ENCODE results near the gene ATP10A.
"Not testable (repeated sequence)": the region's sequence is repeated elsewhere in the genome, so short reads cannot be mapped to it uniquely, and the experiment has no call there.

The ATP10A gene

GRCh38 chr15:25890529-25890928 is 27.4 kb upstream of the ATP10A start:
- no peaks in the 10 kb centered on the region for H3K4me1 Mint-ChIP-seq
- no peak overlapping the region for H3K27ac Mint-ChIP-seq
- H3K4me3 Mint-ChIP-seq: no peak overlapping the region
- no peaks in the 10 kb centered on the region for H3K9me3 Mint-ChIP-seq
- no peaks in the 10 kb centered on the region for H3K27me3 Mint-ChIP-seq
- no peaks in the 10 kb centered on the region for H3K36me3 Mint-ChIP-seq

GRCh38 chr15:25887870-25888269 is 24.7 kb upstream of the ATP10A start:
- Mint-ChIP-seq H3K36me3 (no peaks in the 10 kb centered on the region), H3K27ac (no peak overlapping the region), H3K27me3 (no peaks in the 10 kb centered on the region)

GRCh38 chr15:25886498-25887140 is 23.5 kb upstream of the ATP10A start:
- H3K9me3 Mint-ChIP-seq: no peaks in the 10 kb centered on the region
- H3K27ac Mint-ChIP-seq: no peak overlapping the region
- no peaks in the 10 kb centered on the region for H3K27me3 Mint-ChIP-seq
- no peaks in the 10 kb centered on the region for H3K4me1 Mint-ChIP-seq
- H3K36me3 Mint-ChIP-seq: no peaks in the 10 kb centered on the region
- no peak overlapping the region for H3K4me3 Mint-ChIP-seq

More at GRCh38 chr15:25887870-25888269, 24.7 kb upstream of the ATP10A start:
- Mint-ChIP-seq H3K9me3 (no peaks in the 10 kb centered on the region), H3K4me3 (no peak overlapping the region), H3K4me1 (no peaks in the 10 kb centered on the region)

- Mint-ChIP-seq H3K36me3 (no peaks in the 10 kb centered on the region), H3K4me3 (no peak overlapping the region)
Measured at GRCh38 chr15:25884370-25884769, 21.2 kb upstream of the ATP10A start.

GRCh38 chr15:25883463-25884259 is 20.5 kb upstream of the ATP10A start:
- H3K9me3 Mint-ChIP-seq: no peaks in the 10 kb centered on the region
- no peaks in the 10 kb centered on the region for H3K27me3 Mint-ChIP-seq
- H3K4me1 Mint-ChIP-seq: no peaks in the 10 kb centered on the region
- H3K36me3 Mint-ChIP-seq: no peaks in the 10 kb centered on the region
- no peak overlapping the region for H3K4me3 Mint-ChIP-seq
- no peak overlapping the region for H3K27ac Mint-ChIP-seq

More at GRCh38 chr15:25884370-25884769, 21.2 kb upstream of the ATP10A start:
- no peaks in the 10 kb centered on the region for H3K4me1 Mint-ChIP-seq
- no peak overlapping the region for H3K27ac Mint-ChIP-seq
- H3K9me3 Mint-ChIP-seq: no peaks in the 10 kb centered on the region
- no peaks in the 10 kb centered on the region for H3K27me3 Mint-ChIP-seq

GRCh38 chr15:25882466-25882865 is 19.3 kb upstream of the ATP10A start:
- no peaks in the 10 kb centered on the region for H3K36me3 Mint-ChIP-seq
- no peak overlapping the region for H3K27ac Mint-ChIP-seq
- H3K27me3 Mint-ChIP-seq: no peaks in the 10 kb centered on the region
- H3K9me3 Mint-ChIP-seq: no peaks in the 10 kb centered on the region
- H3K4me3 Mint-ChIP-seq: no peak overlapping the region
- no peaks in the 10 kb centered on the region for H3K4me1 Mint-ChIP-seq

GRCh38 chr15:25880877-25881276 is 17.8 kb upstream of the ATP10A start:
- H3K27ac Mint-ChIP-seq, H3K27me3 Mint-ChIP-seq, H3K4me1 Mint-ChIP-seq, H3K9me3 Mint-ChIP-seq, H3K36me3 Mint-ChIP-seq, H3K4me3 Mint-ChIP-seq: not testable (repeated sequence)

- no peaks in the 10 kb centered on the region for H3K36me3 Mint-ChIP-seq
Measured at GRCh38 chr15:25880411-25880810, 17.3 kb upstream of the ATP10A start.

GRCh38 chr15:25879438-25879837 is 16.3 kb upstream of the ATP10A start:
- H3K4me1 Mint-ChIP-seq: no peaks in the 10 kb centered on the region
- no peak overlapping the region for H3K4me3 Mint-ChIP-seq
- H3K27ac Mint-ChIP-seq: no peak overlapping the region
- no peaks in the 10 kb centered on the region for H3K9me3 Mint-ChIP-seq
- H3K36me3 Mint-ChIP-seq: no peaks in the 10 kb centered on the region
- H3K27me3 Mint-ChIP-seq: no peaks in the 10 kb centered on the region

More at GRCh38 chr15:25880411-25880810, 17.3 kb upstream of the ATP10A start:
- Mint-ChIP-seq H3K9me3 (no peaks in the 10 kb centered on the region), H3K27me3 (no peaks in the 10 kb centered on the region), H3K4me3 (no peak overlapping the region), H3K27ac (no peak overlapping the region), H3K4me1 (no peaks in the 10 kb centered on the region)

GRCh38 chr15:25877681-25878080 is 14.6 kb upstream of the ATP10A start:
- Mint-ChIP-seq H3K27me3 (no peaks in the 10 kb centered on the region), H3K9me3 (no peaks in the 10 kb centered on the region), H3K36me3 (no peaks in the 10 kb centered on the region), H3K27ac (no peak overlapping the region), H3K4me1 (no peaks in the 10 kb centered on the region), H3K4me3 (no peak overlapping the region)

GRCh38 chr15:25876231-25877140 is 13.4 kb upstream of the ATP10A start:
- H3K36me3 Mint-ChIP-seq: no peaks in the 10 kb centered on the region
- no peaks in the 10 kb centered on the region for H3K27me3 Mint-ChIP-seq
- no peak overlapping the region for H3K27ac Mint-ChIP-seq
- no peak overlapping the region for H3K4me3 Mint-ChIP-seq
- H3K4me1 Mint-ChIP-seq: no peaks in the 10 kb centered on the region
- no peaks in the 10 kb centered on the region for H3K9me3 Mint-ChIP-seq

- Mint-ChIP-seq H3K4me3 (no peak overlapping the region), H3K27ac (no peak overlapping the region), H3K4me1 (no peaks in the 10 kb centered on the region), H3K36me3 (no peaks in the 10 kb centered on the region), H3K27me3 (no peaks in the 10 kb centered on the region), H3K9me3 (no peaks in the 10 kb centered on the region)
Measured at GRCh38 chr15:25875566-25875965, 12.4 kb upstream of the ATP10A start.

- Mint-ChIP-seq H3K4me1 (peaks cover 6% of the 10 kb centered on the region), H3K9me3 (no peaks in the 10 kb centered on the region), H3K36me3 (no peaks in the 10 kb centered on the region), H3K4me3 (no peak overlapping the region), H3K27me3 (no peaks in the 10 kb centered on the region), H3K27ac (no peak overlapping the region)
Measured at GRCh38 chr15:25874379-25874778, 11.3 kb upstream of the ATP10A start.

GRCh38 chr15:25871403-25871802 is 8.3 kb upstream of the ATP10A start:
- no peaks in the 10 kb centered on the region for H3K27me3 Mint-ChIP-seq
- H3K4me1 Mint-ChIP-seq: peaks cover 13% of the 10 kb centered on the region
- no peak overlapping the region for H3K4me3 Mint-ChIP-seq
- H3K36me3 Mint-ChIP-seq: no peaks in the 10 kb centered on the region
- no peak overlapping the region for H3K27ac Mint-ChIP-seq
- no peaks in the 10 kb centered on the region for H3K9me3 Mint-ChIP-seq

GRCh38 chr15:25870938-25871337 is 7.8 kb upstream of the ATP10A start:
- H3K4me1 Mint-ChIP-seq: peaks cover 13% of the 10 kb centered on the region
- H3K9me3 Mint-ChIP-seq: no peaks in the 10 kb centered on the region
- no peaks in the 10 kb centered on the region for H3K36me3 Mint-ChIP-seq
- no peak overlapping the region for H3K27ac Mint-ChIP-seq
- no peaks in the 10 kb centered on the region for H3K27me3 Mint-ChIP-seq
- no peak overlapping the region for H3K4me3 Mint-ChIP-seq

- Mint-ChIP-seq H3K4me3 (no peak overlapping the region), H3K27me3 (no peaks in the 10 kb centered on the region), H3K9me3 (no peaks in the 10 kb centered on the region), H3K36me3 (no peaks in the 10 kb centered on the region), H3K4me1 (peaks cover 18% of the 10 kb centered on the region), H3K27ac (no peak overlapping the region)
Measured at GRCh38 chr15:25869701-25870100, 6.6 kb upstream of the ATP10A start.

All from activated naive CD4-positive, alpha-beta T cell treated with anti-CD3 and anti-CD28 coated beads, Interleukin-2, amount 50 U/mL, for 24 hours (primary cell).